GM12892 (cell line): ENCODE data around the gene TRMO.

Source experiments
- DNase-seq: peaks from one replicate; pipeline ENCODE4 v3.0.0; 2011; ENCODE audit not compliant: insufficient read length
- FAIRE-seq: peaks from 2 replicates; lab custom pipeline; 2011; peaks lifted over from hg19 to GRCh38; lab: Jason Lieb, UNC
- POLR2A ChIP-seq: IDR thresholded peaks from 2 replicates; pipeline ENCODE4 v1.6.1; 2011; ENCODE audit warnings: low read depth, low read length, control low read depth
- POLR2AphosphoS5 ChIP-seq: IDR thresholded peaks from 2 replicates; pipeline ENCODE4 v1.6.1; 2011; ENCODE audit warnings: low read depth, low read length, control low read depth
- TAF1 ChIP-seq: IDR thresholded peaks from 2 replicates; pipeline ENCODE4 v1.6.1; 2011; ENCODE audit warnings: low read depth, mild to moderate bottlenecking, control low read depth, low read length, borderline replicate concordance

The TRMO gene

GRCh38 chr9:97855899-97856298, 66.4 kb downstream of the TRMO start:
- FAIRE-seq (no peak), DNase-seq (no peak)
- TF ChIP-seq POLR2A: no peak
- TF ChIP-seq POLR2AphosphoS5: no peak

- TF ChIP-seq TAF1 (no peak), POLR2AphosphoS5 (no peak), POLR2A (no peak)
- FAIRE-seq (no peak), DNase-seq (no peak)
These were observed 66.8 kb downstream of the TRMO start for GRCh38 chr9:97855486-97855875.

GRCh38 chr9:97854696-97855485, 67.4 kb downstream of the TRMO start:
- DNase-seq (no peak), FAIRE-seq (no peak)
- TF ChIP-seq POLR2AphosphoS5 (no peak), TAF1 (no peak), POLR2A (no peak)
